ENCODE results near the gene PLEK2. TPM values are rescaled to one million over a fixed set of nuclear protein-coding genes. Genes with fewer than 3 reads are reported as not detected.

PLEK2 gene
- polyA plus RNA-seq, 2 of the 4 experiments (the other 2 are of a cell fraction), result 14.6 to 14.7 TPM

DNA sequence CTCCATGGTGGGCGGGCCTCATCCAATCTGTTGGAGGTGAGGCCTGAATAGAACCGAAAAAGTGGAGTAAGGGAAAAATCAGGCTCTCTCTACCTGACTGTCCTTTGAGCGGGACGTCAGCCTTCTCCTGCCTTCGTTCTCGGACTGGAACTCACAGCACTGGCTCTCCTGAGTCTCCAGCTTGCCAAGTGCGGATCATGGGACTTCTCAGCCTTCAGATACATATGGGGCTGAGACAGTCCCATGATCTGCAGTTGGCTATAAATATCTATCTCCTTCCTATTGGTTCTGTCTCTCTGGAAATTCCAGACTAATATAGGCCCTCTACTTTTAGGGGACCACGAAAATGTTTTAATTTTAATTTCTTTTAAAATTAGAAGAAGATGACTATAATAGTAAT is 29.7 kb upstream of the PLEK2 start:
- DNase-seq (ENCODE audit: low read depth in 1 of 2, low spot score in 1 of 2) (no peak), ATAC-seq (no peak), FAIRE-seq (no peak)
- Histone ChIP-seq H3K4me2 (no peak overlapping the region), H3K9me3 (no peaks in the 10 kb centered on the region), H3K4me1 (no peaks in the 10 kb centered on the region), H3K4me3 (no peak overlapping the region), H3K27ac (no peak overlapping the region)
- WGBS (ENCODE audit: missing lambda C conversion rate), result 70% methylated on average over 8 of the region's 8 CpGs
- CTCF ChIA-PET, result interaction anchor here (0.7 to 2.0 kb wide), 6 partner anchors 8 to 130 kb away, joined by 3 to 5 read pairs (median 4); no protein-coding TSS in a partner anchor
- no peak for TF ChIP-seq POLR2A (IDR thresholded peaks at IDR 0.05; ENCODE audit: low read length)
- TF ChIP-seq JUN (IDR thresholded peaks at IDR 0.05), result no peak
- no peak for TF ChIP-seq EHF (CRISPR knock-in tag; IDR thresholded peaks at IDR 0.05)
- TF ChIP-seq HOXA7 (CRISPR knock-in tag; IDR thresholded peaks at IDR 0.05), result no peak
- TF ChIP-seq RFX5 (IDR thresholded peaks at IDR 0.05), result no peak
- no peak for TF ChIP-seq ZSCAN20 (CRISPR knock-in tag; IDR thresholded peaks at IDR 0.05)
- TF ChIP-seq HOXB13 (CRISPR knock-in tag; IDR thresholded peaks at IDR 0.05; ENCODE audit: low read depth), result no peak
- TF ChIP-seq EHMT2 (IDR thresholded peaks at IDR 0.05; ENCODE audit: low read depth), result no peak
- TF ChIP-seq HDAC2 (IDR thresholded peaks at IDR 0.05), result no peak
- TF ChIP-seq ZNF302 (CRISPR knock-in tag; IDR thresholded peaks at IDR 0.05), result no peak
- TF ChIP-seq RARB (CRISPR knock-in tag; IDR thresholded peaks at IDR 0.05), result no peak
- no peak for TF ChIP-seq MAFK (IDR thresholded peaks at IDR 0.05; ENCODE audit: partially characterized antibody)
- TF ChIP-seq RAD21 (conservative IDR thresholded peaks at IDR 0.05 in 1 of 2, IDR thresholded peaks at IDR 0.05 in 1 of 2), result no peak
- TF ChIP-seq RCOR1 (IDR thresholded peaks at IDR 0.05; ENCODE audit: low read depth, low read length), result no peak
- TF ChIP-seq RNF2 (IDR thresholded peaks at IDR 0.05; ENCODE audit: borderline replicate concordance, low read depth), result no peak
- TF ChIP-seq, protein P1, sequence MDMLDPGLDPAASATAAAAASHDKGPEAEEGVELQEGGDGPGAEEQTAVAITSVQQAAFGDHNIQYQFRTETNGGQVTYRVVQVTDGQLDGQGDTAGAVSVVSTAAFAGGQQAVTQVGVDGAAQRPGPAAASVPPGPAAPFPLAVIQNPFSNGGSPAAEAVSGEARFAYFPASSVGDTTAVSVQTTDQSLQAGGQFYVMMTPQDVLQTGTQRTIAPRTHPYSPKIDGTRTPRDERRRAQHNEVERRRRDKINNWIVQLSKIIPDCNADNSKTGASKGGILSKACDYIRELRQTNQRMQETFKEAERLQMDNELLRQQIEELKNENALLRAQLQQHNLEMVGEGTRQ (IDR thresholded peaks at IDR 0.05), result no peak
- POLR2A ChIA-PET, result no interaction called here

DNA sequence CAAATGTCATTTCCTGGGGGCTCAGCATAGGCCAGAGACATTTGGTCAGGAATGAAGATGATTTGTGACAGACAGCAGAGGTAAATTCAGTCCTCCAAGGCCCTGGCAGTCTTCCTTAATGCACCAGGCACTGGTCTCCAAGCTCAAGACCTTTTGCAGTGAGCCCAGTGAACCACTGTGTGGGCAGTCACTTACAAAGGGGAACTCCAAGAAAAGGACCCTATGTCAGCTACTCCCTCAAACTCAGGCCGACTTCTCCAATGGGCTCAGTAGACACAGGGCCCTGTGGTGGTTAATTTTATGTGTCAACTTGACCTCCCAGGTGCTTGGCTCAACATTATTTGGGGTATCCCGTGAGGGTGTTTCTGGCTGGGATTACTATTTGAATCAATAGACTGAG is 29.3 kb upstream of the PLEK2 start:
- TF ChIP-seq, protein P2, sequence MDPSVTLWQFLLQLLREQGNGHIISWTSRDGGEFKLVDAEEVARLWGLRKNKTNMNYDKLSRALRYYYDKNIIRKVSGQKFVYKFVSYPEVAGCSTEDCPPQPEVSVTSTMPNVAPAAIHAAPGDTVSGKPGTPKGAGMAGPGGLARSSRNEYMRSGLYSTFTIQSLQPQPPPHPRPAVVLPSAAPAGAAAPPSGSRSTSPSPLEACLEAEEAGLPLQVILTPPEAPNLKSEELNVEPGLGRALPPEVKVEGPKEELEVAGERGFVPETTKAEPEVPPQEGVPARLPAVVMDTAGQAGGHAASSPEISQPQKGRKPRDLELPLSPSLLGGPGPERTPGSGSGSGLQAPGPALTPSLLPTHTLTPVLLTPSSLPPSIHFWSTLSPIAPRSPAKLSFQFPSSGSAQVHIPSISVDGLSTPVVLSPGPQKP (IDR thresholded peaks at IDR 0.05; ENCODE audit: low read depth, low read length), result no peak
- TF ChIP-seq MYC (IDR thresholded peaks at IDR 0.05; ENCODE audit: borderline replicate concordance, low read length), result no peak
- no peak for TF ChIP-seq GATA3 (IDR thresholded peaks at IDR 0.05; ENCODE audit: borderline replicate concordance)
- no peak for TF ChIP-seq HOXB5 (CRISPR knock-in tag; IDR thresholded peaks at IDR 0.05)
- TF ChIP-seq ZFP36 (IDR thresholded peaks at IDR 0.05; ENCODE audit: borderline replicate concordance, partially characterized antibody), result no peak
- TF ChIP-seq HDAC2 (IDR thresholded peaks at IDR 0.05), result no peak
- no peak for TF ChIP-seq SREBF2 (IDR thresholded peaks at IDR 0.05)
- no peak for TF ChIP-seq ESRRA (IDR thresholded peaks at IDR 0.05; ENCODE audit: borderline replicate concordance, low read length)
- no peak for TF ChIP-seq BHLHE40 (IDR thresholded peaks at IDR 0.05; ENCODE audit: low read depth, low read length)
- no peak for TF ChIP-seq CBX8 (IDR thresholded peaks at IDR 0.05)
- no peak for TF ChIP-seq EHF (CRISPR knock-in tag; IDR thresholded peaks at IDR 0.05)
- TF ChIP-seq NR3C1 (IDR thresholded peaks at IDR 0.05), result no peak
- no peak for TF ChIP-seq CEBPB (IDR thresholded peaks at IDR 0.05)
- no peak for TF ChIP-seq ZC3H11A (IDR thresholded peaks at IDR 0.05)

More for the DNA sequence above, 29.3 kb upstream of the PLEK2 start:
- no peak for ATAC-seq
- H3K4me3 ChIP-seq, result no peak overlapping the region
- no peak overlapping the region for H3K27ac ChIP-seq
- FAIRE-seq, result no peak
- DNase-seq (ENCODE audit: low read depth in 1 of 2, low spot score in 1 of 2), result no peak
- H3K4me2 ChIP-seq, result no peak overlapping the region
- 73% methylated on average over 1 of the region's 2 CpGs for WGBS (ENCODE audit: missing lambda C conversion rate)
- no peaks in the 10 kb centered on the region for H3K4me1 ChIP-seq
- ChIA-PET CTCF (interaction anchor here (0.7 to 6.7 kb wide), 7 partner anchors 15 to 136 kb away, joined by 3 to 63 read pairs (median 3); no protein-coding TSS in a partner anchor), POLR2A (no interaction called here)
- H3K9me3 ChIP-seq, result no peaks in the 10 kb centered on the region
